Measurements from ENCODE around the gene CHSY3.
A peak's percentile ranks its signal among the peaks of the same experiment; 100 is the strongest.

CHSY3 gene

DNA sequence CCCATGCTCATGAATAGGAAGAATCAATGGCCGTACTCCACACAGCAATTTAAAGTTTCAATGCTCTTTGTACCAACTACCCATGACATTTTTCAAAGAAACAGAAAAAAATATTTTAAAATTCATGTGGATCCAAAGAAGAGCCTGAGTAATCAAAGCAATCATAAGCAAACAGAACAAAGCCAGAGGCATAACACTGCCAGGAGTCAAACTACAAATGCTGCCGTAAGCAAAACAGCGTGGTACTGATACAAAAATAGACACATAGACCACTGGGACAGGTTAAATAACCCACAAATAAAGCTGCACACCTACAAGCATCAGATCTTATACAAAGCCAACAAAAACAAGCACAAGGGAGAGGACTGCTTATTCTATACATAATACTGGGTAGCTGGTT, 107.7 kb downstream of the CHSY3 start:
- no peak overlapping the region for H3K4me3 ChIP-seq (replicated peaks in 1 of 2; ENCODE audit: low read depth in 2 of 2, low read length in 2 of 2)
- no peak for TF ChIP-seq CTCF (IDR thresholded peaks at IDR 0.05; ENCODE audit: low read depth, low read length)
- no peak for DNase-seq (ENCODE audit: low read depth in 2 of 2)

- DNase-seq (ENCODE audit: low read depth in 2 of 2) = no peak
- no peak overlapping the region for H3K4me3 ChIP-seq (replicated peaks in 1 of 2; ENCODE audit: low read depth in 2 of 2, low read length in 2 of 2)
- no peak for TF ChIP-seq CTCF (IDR thresholded peaks at IDR 0.05; ENCODE audit: low read depth, low read length)
These were observed 112.9 kb downstream of the CHSY3 start for GRCh38 chr5:130017173-130017572.

- H3K4me3 ChIP-seq (replicated peaks in 1 of 2; ENCODE audit: low read depth in 2 of 2, low read length in 2 of 2) = no peak overlapping the region
- DNase-seq (ENCODE audit: low read depth in 2 of 2) = no peak
- TF ChIP-seq CTCF (IDR thresholded peaks at IDR 0.05; ENCODE audit: low read depth, low read length) = no peak
These were observed 114.4 kb downstream of the CHSY3 start for GRCh38 chr5:130018641-130019040.

DNA sequence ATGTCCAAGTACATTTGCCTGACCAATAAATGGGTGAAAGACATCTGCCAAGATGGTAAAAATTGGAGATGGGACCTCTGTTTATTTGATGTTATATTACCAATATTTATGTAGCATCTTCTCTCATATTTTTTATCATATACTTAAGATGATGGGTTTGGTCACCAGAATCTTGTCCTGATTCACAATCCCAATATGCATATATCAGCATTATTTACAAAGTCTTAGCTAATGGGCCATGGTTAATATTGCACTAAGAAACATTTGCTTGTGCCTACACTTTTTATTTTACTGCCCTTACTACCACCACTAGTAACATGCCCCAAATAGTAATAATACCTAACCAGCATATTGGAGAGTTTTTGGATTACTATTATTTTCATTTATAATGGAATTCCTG, 116.7 kb downstream of the CHSY3 start:
- no peak for DNase-seq (ENCODE audit: low read depth in 2 of 2)
- TF ChIP-seq CTCF (IDR thresholded peaks at IDR 0.05; ENCODE audit: low read depth, low read length) = no peak
- no peak overlapping the region for H3K4me3 ChIP-seq (replicated peaks in 1 of 2; ENCODE audit: low read depth in 2 of 2, low read length in 2 of 2)

GRCh38 chr5:130021876-130022275, 117.6 kb downstream of the CHSY3 start:
- DNase-seq (ENCODE audit: low read depth in 2 of 2) = no peak
- no peak for TF ChIP-seq CTCF (IDR thresholded peaks at IDR 0.05; ENCODE audit: low read depth, low read length)

GRCh38 chr5:130023604-130024003, 119.3 kb downstream of the CHSY3 start:
- H3K4me3 ChIP-seq (replicated peaks in 1 of 2; ENCODE audit: low read depth in 2 of 2, low read length in 2 of 2) = no peak overlapping the region
- TF ChIP-seq CTCF (IDR thresholded peaks at IDR 0.05; ENCODE audit: low read depth, low read length) = no peak
- peak in 1 of 2 donors; percentile 13 for DNase-seq (ENCODE audit: low read depth in 2 of 2)

More at GRCh38 chr5:130021876-130022275, 117.6 kb downstream of the CHSY3 start:
- no peak overlapping the region for H3K4me3 ChIP-seq (replicated peaks in 1 of 2; ENCODE audit: low read depth in 2 of 2, low read length in 2 of 2)

DNA sequence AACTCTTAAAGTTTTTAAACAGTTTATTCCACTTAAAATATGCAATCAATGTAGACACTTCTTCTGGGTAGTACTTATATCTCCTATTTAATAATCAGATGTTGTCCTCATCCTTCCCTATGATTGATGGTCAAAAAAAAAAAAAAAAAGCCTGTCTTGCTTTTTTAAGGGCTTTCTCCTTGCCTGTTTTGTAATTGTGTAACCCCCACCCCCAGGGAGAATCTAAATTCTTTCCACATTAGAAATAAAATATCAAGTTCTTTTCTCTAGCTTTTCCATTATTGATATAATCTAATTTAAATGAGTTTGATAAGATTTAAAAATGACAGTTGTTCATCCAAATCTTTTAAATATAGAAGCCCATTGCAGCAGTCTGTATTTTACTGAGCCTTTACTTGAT, 119.7 kb downstream of the CHSY3 start:
- H3K4me3 ChIP-seq (replicated peaks in 1 of 2; ENCODE audit: low read depth in 2 of 2, low read length in 2 of 2) = no peak overlapping the region
- TF ChIP-seq CTCF (IDR thresholded peaks at IDR 0.05; ENCODE audit: low read depth, low read length) = no peak
- DNase-seq (ENCODE audit: low read depth in 2 of 2) = peak in 1 of 2 donors; percentile 36

Measured in cardiac fibroblast (primary cell).